ENCODE data around the gene CCDC188. TPM values are rescaled to one million over a fixed set of nuclear protein-coding genes. Genes with fewer than 3 reads are reported as not detected.

CCDC188 gene
- total and polyA plus RNA-seq, 2 donors (not counting 1 experiment from before 2014, with no cell fraction given) = 0.33 to 0.59 TPM

GRCh38 chr22:20182365-20182764 lies 31.5 kb upstream of the CCDC188 start:
- no peak overlapping the region for H3K9ac ChIP-seq (ENCODE audit: insufficient read depth, low read length)
- no peak overlapping the region for H3K4me2 ChIP-seq (ENCODE audit: extremely low read depth, insufficient read depth, low read length)
- TF ChIP-seq EZH2 (IDR thresholded peaks at IDR 0.05; ENCODE audit: low read length, missing control alignments) = no peak
- no peak for TF ChIP-seq CTCF (conservative IDR thresholded peaks at IDR 0.05 in 1 of 2, IDR thresholded peaks at IDR 0.05 in 1 of 2; ENCODE audit: low read depth in 1 of 2, low read length in 2 of 2)
- no peaks in the 10 kb centered on the region for H3K36me3 ChIP-seq (ENCODE audit: control insufficient read depth, insufficient read depth, low read length)
- H4K20me1 ChIP-seq (ENCODE audit: control insufficient read depth, extremely low read depth, insufficient read depth, low read length) = peaks cover 2% of the 10 kb centered on the region
- no peak for DNase-seq (ENCODE audit: low read depth in 2 of 2)
- no peaks in the 10 kb centered on the region for H3K79me2 ChIP-seq (ENCODE audit: control insufficient read depth, insufficient read depth, low read length)
- no peaks in the 10 kb centered on the region for H3K9me3 ChIP-seq (ENCODE audit: control insufficient read depth, insufficient read depth, low read depth, low read length)
- no peaks in the 10 kb centered on the region for H3K27me3 ChIP-seq (ENCODE audit: control insufficient read depth, insufficient read depth, low read length)
- no peak overlapping the region for H3K4me3 ChIP-seq (replicated peaks in 1 of 4; ENCODE audit: control extremely low read depth in 1 of 4, insufficient read depth in 1 of 4, low read depth in 3 of 4, low read length in 4 of 4)
- no peak overlapping the region for H2AFZ ChIP-seq (ENCODE audit: low read length)
- no peak overlapping the region for H3K27ac ChIP-seq (ENCODE audit: insufficient read depth, low read length)
- no peaks in the 10 kb centered on the region for H3K4me1 ChIP-seq (ENCODE audit: control insufficient read depth, extremely low read depth, insufficient read depth, low read length)

DNA sequence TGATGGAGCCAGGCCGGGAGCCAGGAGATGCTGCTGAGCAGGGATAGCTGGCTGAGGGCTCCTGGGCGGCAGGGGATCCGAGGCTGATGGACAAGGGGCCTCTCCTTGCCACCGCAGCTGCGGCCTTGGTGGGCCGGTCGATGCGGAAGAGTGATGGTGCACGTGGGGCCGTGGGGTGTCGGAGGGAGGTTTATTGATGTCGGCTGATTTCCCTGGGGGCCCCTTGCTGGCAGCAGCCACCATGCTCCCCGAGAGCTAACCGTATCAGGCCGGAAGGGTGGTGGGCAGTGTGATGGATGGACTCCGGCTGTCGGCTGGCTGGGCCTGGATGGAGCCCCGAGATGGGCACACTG lies 31.0 kb upstream of the CCDC188 start:
- H3K79me2 ChIP-seq (ENCODE audit: control insufficient read depth, insufficient read depth, low read length) = no peaks in the 10 kb centered on the region
- H3K27ac ChIP-seq (ENCODE audit: insufficient read depth, low read length) = no peak overlapping the region
- peaks cover 2% of the 10 kb centered on the region for H4K20me1 ChIP-seq (ENCODE audit: control insufficient read depth, extremely low read depth, insufficient read depth, low read length)
- no peak overlapping the region for H2AFZ ChIP-seq (ENCODE audit: low read length)
- no peak overlapping the region for H3K9ac ChIP-seq (ENCODE audit: insufficient read depth, low read length)
- H3K9me3 ChIP-seq (ENCODE audit: control insufficient read depth, insufficient read depth, low read depth, low read length) = no peaks in the 10 kb centered on the region
- DNase-seq (ENCODE audit: low read depth in 2 of 2) = no peak
- no peaks in the 10 kb centered on the region for H3K36me3 ChIP-seq (ENCODE audit: control insufficient read depth, insufficient read depth, low read length)
- H3K27me3 ChIP-seq (ENCODE audit: control insufficient read depth, insufficient read depth, low read length) = no peaks in the 10 kb centered on the region
- H3K4me2 ChIP-seq (ENCODE audit: extremely low read depth, insufficient read depth, low read length) = no peak overlapping the region
- no peak for TF ChIP-seq CTCF (conservative IDR thresholded peaks at IDR 0.05 in 1 of 2, IDR thresholded peaks at IDR 0.05 in 1 of 2; ENCODE audit: low read depth in 1 of 2, low read length in 2 of 2)
- TF ChIP-seq EZH2 (IDR thresholded peaks at IDR 0.05; ENCODE audit: low read length, missing control alignments) = no peak
- no peak overlapping the region for H3K4me3 ChIP-seq (replicated peaks in 1 of 4; ENCODE audit: control extremely low read depth in 1 of 4, insufficient read depth in 1 of 4, low read depth in 3 of 4, low read length in 4 of 4)
- no peaks in the 10 kb centered on the region for H3K4me1 ChIP-seq (ENCODE audit: control insufficient read depth, extremely low read depth, insufficient read depth, low read length)

DNA sequence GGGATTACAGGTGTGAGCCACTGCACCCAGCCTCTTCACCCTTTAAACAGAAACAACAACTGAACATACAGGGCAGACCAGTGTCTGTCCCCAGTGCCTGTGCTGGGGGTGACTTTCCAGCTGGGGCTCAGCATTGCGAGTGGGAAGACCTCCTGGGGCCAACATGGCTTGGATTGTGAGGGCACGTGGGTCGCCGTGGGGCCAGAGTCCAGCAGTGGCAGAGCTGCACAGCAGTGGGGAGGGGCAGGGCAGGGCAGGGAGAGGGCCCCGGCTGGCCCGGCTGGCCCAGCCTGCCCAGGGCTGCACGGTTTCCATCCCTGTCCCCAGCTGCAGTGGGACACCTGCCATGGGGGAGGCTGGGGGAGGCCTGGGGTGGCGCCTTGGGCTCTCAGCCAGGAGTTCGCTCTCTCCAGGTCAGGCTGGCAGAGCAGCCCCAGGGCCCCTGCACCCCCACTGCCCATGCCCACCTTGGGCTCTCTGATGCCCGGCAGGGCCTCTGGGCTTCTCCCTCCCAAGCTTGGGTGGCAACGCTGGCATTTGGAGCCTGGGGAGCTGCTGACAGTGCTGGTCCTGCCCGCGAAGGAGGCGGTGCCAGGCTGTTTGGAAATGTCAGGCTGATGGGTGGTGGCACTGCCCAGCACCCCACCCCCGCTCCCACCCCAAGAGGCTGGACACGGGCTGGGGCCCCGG lies 30.5 kb upstream of the CCDC188 start:
- H3K4me3 ChIP-seq (replicated peaks in 1 of 4; ENCODE audit: control extremely low read depth in 1 of 4, insufficient read depth in 1 of 4, low read depth in 3 of 4, low read length in 4 of 4) = no peak overlapping the region
- H3K79me2 ChIP-seq (ENCODE audit: control insufficient read depth, insufficient read depth, low read length) = no peaks in the 10 kb centered on the region
- TF ChIP-seq CTCF (conservative IDR thresholded peaks at IDR 0.05 in 1 of 2, IDR thresholded peaks at IDR 0.05 in 1 of 2; ENCODE audit: low read depth in 1 of 2, low read length in 2 of 2) (no peak), EZH2 (IDR thresholded peaks at IDR 0.05; ENCODE audit: low read length, missing control alignments) (no peak)
- H3K27ac ChIP-seq (ENCODE audit: insufficient read depth, low read length) = no peak overlapping the region
- no peaks in the 10 kb centered on the region for H3K27me3 ChIP-seq (ENCODE audit: control insufficient read depth, insufficient read depth, low read length)
- H3K9me3 ChIP-seq (ENCODE audit: control insufficient read depth, insufficient read depth, low read depth, low read length) = no peaks in the 10 kb centered on the region
- no peak for DNase-seq (ENCODE audit: low read depth in 2 of 2)
- no peak overlapping the region for H3K4me2 ChIP-seq (ENCODE audit: extremely low read depth, insufficient read depth, low read length)
- H3K36me3 ChIP-seq (ENCODE audit: control insufficient read depth, insufficient read depth, low read length) = no peaks in the 10 kb centered on the region
- H3K4me1 ChIP-seq (ENCODE audit: control insufficient read depth, extremely low read depth, insufficient read depth, low read length) = no peaks in the 10 kb centered on the region
- H4K20me1 ChIP-seq (ENCODE audit: control insufficient read depth, extremely low read depth, insufficient read depth, low read length) = peaks cover 2% of the 10 kb centered on the region
- H3K9ac ChIP-seq (ENCODE audit: insufficient read depth, low read length) = no peak overlapping the region
- H2AFZ ChIP-seq (ENCODE audit: low read length) = no peak overlapping the region

All from fibroblast of lung (primary cell).